Immature natural killer cell (primary cell): Measurements from ENCODE around the gene PDGFRA. TPM values are rescaled to one million over a fixed set of nuclear protein-coding genes. Genes with fewer than 3 reads are reported as not detected.

Experiments
- DNase-seq, 3 donors: peaks; one replicate each; pipeline ENCODE4 v3.0.0; 2022; ENCODE audit warnings: mixed read lengths in 1 of 3
- H3K27ac Mint-ChIP-seq, 6 donors: one replicate each; pipeline ENCODE4 v1.8.0; 2020; ENCODE audit warnings: mixed read lengths in 6 of 6, mild to moderate bottlenecking in 5 of 6, inconsistent platforms in 4 of 6, moderate library complexity in 3 of 6
- H3K27me3 Mint-ChIP-seq, 3 donors: one replicate each; pipeline ENCODE4 v1.8.0; 2020 to 2021; ENCODE audit warnings: low read depth in 3 of 3, mild to moderate bottlenecking in 3 of 3, mixed read lengths in 3 of 3, moderate library complexity in 3 of 3, inconsistent platforms in 1 of 3
- H3K36me3 Mint-ChIP-seq, 3 donors: one replicate each; pipeline ENCODE4 v1.8.0; 2020; ENCODE audit warnings: mixed read lengths in 3 of 3, inconsistent platforms in 2 of 3, mild to moderate bottlenecking in 2 of 3
- H3K4me1 Mint-ChIP-seq, 2 donors: one replicate each; pipeline ENCODE4 v1.8.0; 2020; ENCODE audit warnings: inconsistent platforms in 2 of 2, mild to moderate bottlenecking in 2 of 2, mixed read lengths in 2 of 2, moderate library complexity in 1 of 2
- H3K4me3 Mint-ChIP-seq, 5 donors: one replicate each; pipeline ENCODE4 v1.8.0; 2020; ENCODE audit warnings: mild to moderate bottlenecking in 5 of 5, mixed read lengths in 5 of 5, inconsistent platforms in 3 of 5, moderate library complexity in 3 of 5
- H3K9me3 Mint-ChIP-seq, 6 donors: one replicate each; pipeline ENCODE4 v1.8.0; 2020; ENCODE audit warnings: mild to moderate bottlenecking in 6 of 6, mixed read lengths in 6 of 6, inconsistent platforms in 4 of 6, moderate library complexity in 3 of 6
- polyA plus RNA-seq, 3 donors: library from polyadenylated mRNA; unstranded; fragments of 300-500 nt; fragmentation: Illumina TruSeq; gene quantifications; one replicate each; pipeline ENCODE4 v1.2.3, GENCODE V29; 2021

The PDGFRA gene
- polyA plus RNA-seq, 3 donors from 2014 or later, result not detected

DNA sequence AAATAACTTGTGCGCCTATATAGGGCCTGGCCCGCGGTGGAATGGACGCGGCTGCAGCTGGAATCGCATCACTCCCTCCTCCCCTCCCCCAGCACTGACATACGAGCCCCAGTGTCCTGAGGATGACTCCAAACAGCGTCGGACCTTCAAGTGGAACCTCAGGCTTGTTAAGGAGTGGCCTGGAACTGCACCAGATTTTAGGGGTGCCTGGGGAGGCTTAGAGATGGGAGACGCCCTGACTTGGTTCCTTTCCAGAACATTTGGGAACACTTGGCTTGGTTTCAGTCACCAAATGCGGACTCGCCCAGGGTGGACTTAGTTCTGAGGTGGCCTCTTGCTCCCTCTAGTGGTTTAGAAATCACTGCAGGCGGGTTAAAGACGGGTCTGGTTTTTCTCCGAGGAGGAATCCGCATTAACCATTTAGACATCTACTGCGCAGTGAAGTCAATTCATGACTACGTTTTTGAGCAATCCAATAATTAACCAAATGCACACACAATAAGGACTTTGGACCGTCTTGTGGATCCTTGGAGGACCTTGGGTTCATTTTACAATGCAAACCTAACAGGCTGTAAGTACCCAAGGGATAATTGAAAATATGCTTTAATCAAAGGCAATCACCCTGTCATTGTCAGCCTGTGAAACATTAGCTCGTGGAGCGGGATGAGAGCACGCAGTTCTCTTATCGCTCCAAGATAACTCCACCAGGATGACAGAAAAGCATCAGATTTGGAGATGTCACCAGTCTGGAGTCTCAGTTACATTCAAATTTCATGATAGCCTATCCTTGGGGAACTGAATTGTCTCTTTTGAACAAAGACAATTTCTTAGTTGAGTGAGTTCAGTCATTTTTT is 11.2 kb upstream of the PDGFRA start:
- Mint-ChIP-seq H3K9me3 (no peaks in the 10 kb centered on the region), H3K36me3 (no peaks in the 10 kb centered on the region), H3K27me3 (peaks cover 2 to 23% (median 5%) of the 10 kb centered on the region in 3 donors), H3K27ac (no peak overlapping the region), H3K4me3 (peak overlapping the region in 2 of 5 donors; percentile 40 to 46), H3K4me1 (peaks cover 3 to 7% of the 10 kb centered on the region in 2 donors)
- peak; percentile 39 to 58 (median 49) for DNase-seq

DNA sequence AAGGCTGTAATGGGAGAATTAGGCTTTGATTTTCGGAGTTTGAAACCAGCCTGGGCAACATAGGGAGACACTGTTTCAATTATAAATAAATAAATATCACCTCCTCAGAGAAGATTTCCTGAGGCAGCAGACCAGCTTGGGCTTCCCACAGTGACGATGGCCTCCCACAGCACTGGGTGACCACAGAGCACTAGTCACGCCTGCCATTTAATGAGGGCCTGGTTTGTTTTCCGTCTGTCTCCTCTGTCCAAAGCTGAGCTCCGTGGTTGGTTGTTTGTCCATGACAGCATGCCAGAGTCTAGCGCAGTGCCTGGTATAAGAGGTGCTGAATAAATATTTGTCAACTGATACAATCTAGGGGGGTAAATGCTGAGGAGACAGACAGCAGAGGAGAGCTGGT is 10.4 kb upstream of the PDGFRA start:
- H3K4me1 Mint-ChIP-seq, result peaks cover 3 to 7% of the 10 kb centered on the region in 2 donors
- H3K36me3 Mint-ChIP-seq, result no peaks in the 10 kb centered on the region
- peaks cover 2 to 21% (median 3%) of the 10 kb centered on the region in 3 donors for H3K27me3 Mint-ChIP-seq
- no peak for DNase-seq
- no peaks in the 10 kb centered on the region for H3K9me3 Mint-ChIP-seq
- H3K4me3 Mint-ChIP-seq, result no peak overlapping the region
- H3K27ac Mint-ChIP-seq, result no peak overlapping the region

- Mint-ChIP-seq H3K4me1 (peaks cover 31 to 41% of the 10 kb centered on the region in 2 donors), H3K36me3 (no peaks in the 10 kb centered on the region), H3K27ac (no peak overlapping the region), H3K9me3 (peaks cover 0 to 2% (median 0%) of the 10 kb centered on the region in 6 donors), H3K27me3 (peaks cover 18 to 48% (median 30%) of the 10 kb centered on the region in 3 donors), H3K4me3 (peak overlapping the region in 3 of 5 donors; percentile 10 to 69 (median 36))
- DNase-seq, result no peak
Measured at GRCh38 chr4:54224996-54225597, 4.0 kb upstream of the PDGFRA start.

- no peak overlapping the region for H3K27ac Mint-ChIP-seq
- H3K27me3 Mint-ChIP-seq, result peaks cover 18 to 50% (median 33%) of the 10 kb centered on the region in 3 donors
Measured at GRCh38 chr4:54225598-54226403, 3.3 kb upstream of the PDGFRA start.

DNA sequence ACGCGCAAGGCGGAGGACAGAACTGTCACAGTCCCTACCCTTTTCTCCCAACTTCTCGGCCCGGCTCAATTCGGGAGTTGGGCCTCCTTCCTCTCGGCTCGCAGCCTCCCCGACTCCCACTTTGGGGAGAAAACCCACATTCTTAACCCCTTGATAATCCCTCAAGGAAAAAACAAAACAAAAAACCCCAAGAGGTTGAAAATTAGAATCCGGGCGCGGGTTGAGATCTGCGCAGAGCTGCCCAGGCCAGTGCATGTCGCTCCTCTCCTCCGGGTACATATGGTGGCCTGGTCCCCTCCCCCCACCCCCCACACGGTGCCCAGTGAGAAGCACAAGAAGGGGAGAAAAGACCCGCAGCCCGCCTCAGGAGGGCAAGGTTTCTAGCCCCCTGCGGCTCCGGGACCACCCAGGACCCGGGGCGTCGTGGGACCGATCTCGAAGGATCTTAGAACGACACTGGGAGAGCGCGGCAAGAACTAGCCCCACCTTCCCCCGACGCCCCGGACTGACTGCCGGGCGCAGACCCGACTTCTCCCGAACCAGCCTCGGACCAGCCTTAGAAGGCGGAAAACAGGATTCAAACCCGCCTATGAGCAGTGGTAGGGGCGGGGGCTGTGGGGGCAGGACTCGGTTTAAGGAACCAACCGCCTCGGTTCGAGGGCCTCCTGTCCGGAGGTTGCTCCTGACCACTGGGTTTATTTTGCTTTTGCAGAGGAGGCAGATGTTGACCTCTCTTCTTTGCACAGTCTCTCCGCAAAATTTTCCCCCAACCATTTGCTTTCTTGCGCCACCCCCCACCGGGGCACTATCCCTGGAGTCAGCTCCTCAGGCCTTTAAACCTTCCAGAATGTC is 2.5 kb upstream of the PDGFRA start:
- no peak overlapping the region for H3K27ac Mint-ChIP-seq
- peaks cover 0 to 2% (median 0%) of the 10 kb centered on the region in 6 donors for H3K9me3 Mint-ChIP-seq
- no peaks in the 10 kb centered on the region for H3K36me3 Mint-ChIP-seq
- peaks cover 22 to 55% (median 36%) of the 10 kb centered on the region in 3 donors for H3K27me3 Mint-ChIP-seq
- peak overlapping the region; percentile 69 to 87 (median 73) for H3K4me3 Mint-ChIP-seq
- H3K4me1 Mint-ChIP-seq, result peaks cover 34 to 41% of the 10 kb centered on the region in 2 donors
- no peak for DNase-seq

More at GRCh38 chr4:54225598-54226403, 3.3 kb upstream of the PDGFRA start:
- Mint-ChIP-seq H3K36me3 (no peaks in the 10 kb centered on the region), H3K9me3 (peaks cover 0 to 2% (median 0%) of the 10 kb centered on the region in 6 donors), H3K4me3 (peak overlapping the region; percentile 69 to 87 (median 73)), H3K4me1 (peaks cover 31 to 41% of the 10 kb centered on the region in 2 donors)
- no peak for DNase-seq

GRCh38 chr4:54227256-54228055 is 1.6 kb upstream of the PDGFRA start:
- no peak overlapping the region for H3K27ac Mint-ChIP-seq
- H3K4me1 Mint-ChIP-seq, result peaks cover 37 to 46% of the 10 kb centered on the region in 2 donors
- H3K27me3 Mint-ChIP-seq, result peaks cover 27 to 54% (median 38%) of the 10 kb centered on the region in 3 donors
- H3K4me3 Mint-ChIP-seq, result peak overlapping the region; percentile 69 to 87 (median 73)
- no peaks in the 10 kb centered on the region for H3K36me3 Mint-ChIP-seq
- peaks cover 0 to 2% (median 0%) of the 10 kb centered on the region in 6 donors for H3K9me3 Mint-ChIP-seq
- DNase-seq, result no peak

GRCh38 chr4:54228056-54228527 is 1.0 kb upstream of the PDGFRA start:
- Mint-ChIP-seq H3K27ac (no peak overlapping the region), H3K27me3 (peaks cover 27 to 48% (median 40%) of the 10 kb centered on the region in 3 donors), H3K36me3 (no peaks in the 10 kb centered on the region), H3K9me3 (peaks cover 0 to 2% (median 0%) of the 10 kb centered on the region in 6 donors), H3K4me3 (peak overlapping the region in 2 of 5 donors; percentile 32 to 47), H3K4me1 (peaks cover 37 to 46% of the 10 kb centered on the region in 2 donors)
- no peak for DNase-seq

- peaks cover 0 to 2% (median 0%) of the 10 kb centered on the region in 6 donors for H3K9me3 Mint-ChIP-seq
- no peaks in the 10 kb centered on the region for H3K36me3 Mint-ChIP-seq
- peak overlapping the region; percentile 1 to 47 (median 12) for H3K4me3 Mint-ChIP-seq
- H3K4me1 Mint-ChIP-seq, result peaks cover 39 to 46% of the 10 kb centered on the region in 2 donors
- peaks cover 27 to 48% (median 40%) of the 10 kb centered on the region in 3 donors for H3K27me3 Mint-ChIP-seq
- DNase-seq, result no peak
- H3K27ac Mint-ChIP-seq, result no peak overlapping the region
Measured at GRCh38 chr4:54228546-54228945, 547 bp upstream of the PDGFRA start.

DNA sequence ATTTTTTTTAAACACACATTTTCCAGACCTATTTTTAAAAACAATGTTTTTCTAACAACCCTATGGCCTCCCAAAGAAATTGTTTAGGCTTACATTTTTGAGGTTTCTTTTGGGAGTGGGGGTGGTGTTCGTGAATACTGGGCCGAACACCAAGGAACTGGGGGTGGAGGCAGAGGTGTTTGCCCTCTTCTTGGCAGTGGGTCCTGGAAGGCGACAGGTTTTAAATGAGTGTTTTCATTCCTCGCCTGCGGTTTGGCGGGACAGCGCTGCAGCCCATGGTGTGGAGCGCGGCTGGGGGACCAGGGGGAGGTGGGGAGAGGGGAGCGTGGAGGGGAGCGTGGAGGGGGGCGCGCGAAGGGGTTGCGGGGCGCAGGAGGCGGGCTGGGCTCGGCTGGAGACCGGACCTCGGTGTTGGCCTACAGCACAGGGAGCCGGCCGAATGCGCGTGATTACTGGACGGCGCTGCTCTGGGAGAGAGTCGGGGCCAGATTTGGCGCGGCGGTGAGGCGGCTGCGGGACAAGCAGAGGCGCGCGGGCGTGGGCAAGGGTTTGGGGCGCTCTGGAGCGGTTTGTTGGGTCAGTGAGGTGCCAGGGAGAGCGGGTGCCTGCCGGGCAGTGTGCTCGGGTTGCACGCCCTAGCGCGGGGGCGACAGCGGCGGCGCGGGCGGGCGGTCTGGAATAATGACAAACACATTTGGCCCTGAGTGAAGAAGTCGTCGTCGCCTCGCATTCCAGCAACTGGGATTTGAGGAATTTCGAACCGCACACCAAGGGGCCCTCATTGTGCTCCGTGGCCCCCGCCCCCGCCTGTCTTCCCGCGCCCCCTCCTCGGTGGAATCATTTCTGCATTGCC is 764 bp downstream of the PDGFRA start:
- Mint-ChIP-seq H3K36me3 (no peaks in the 10 kb centered on the region), H3K27ac (no peak overlapping the region), H3K4me3 (no peak overlapping the region), H3K27me3 (peaks cover 27 to 45% (median 43%) of the 10 kb centered on the region in 3 donors), H3K9me3 (peaks cover 0 to 2% (median 0%) of the 10 kb centered on the region in 6 donors), H3K4me1 (peaks cover 46 to 53% of the 10 kb centered on the region in 2 donors)
- no peak for DNase-seq

GRCh38 chr4:54230484-54231418 is 1.7 kb downstream of the PDGFRA start:
- Mint-ChIP-seq H3K9me3 (peaks cover 0 to 2% (median 0%) of the 10 kb centered on the region in 6 donors), H3K27me3 (peaks cover 25 to 45% (median 40%) of the 10 kb centered on the region in 3 donors), H3K27ac (no peak overlapping the region), H3K4me3 (peak overlapping the region in 2 of 5 donors; percentile 12 to 39), H3K4me1 (peaks cover 41 to 49% of the 10 kb centered on the region in 2 donors), H3K36me3 (no peaks in the 10 kb centered on the region)
- DNase-seq, result no peak
